T-helper 17 cell (primary cell): ENCODE data around the gene KRT5. TPM values are rescaled to one million over a fixed set of nuclear protein-coding genes. Genes with fewer than 3 reads are reported as not detected.

Experiments used
- total RNA-seq, 4 donors: library from RNA in 2 of 4; stranded (reverse) in 2 of 4; gene quantifications; one replicate each; pipeline ENCODE4 v1.2.3 and lab custom pipeline; 2022 to 2026

The KRT5 gene
- total RNA-seq, 2 donors from 2014 or later, result not detected

Other genes starting within 250 kb of the KRT5 start
- gene KRT86, start 245.7 kb downstream of the KRT5 start, total RNA-seq, result under 1 TPM in 1 of 2 donors, not detected in 1; 0.21 TPM
- not detected for gene KRT81, start 228.9 kb downstream of the KRT5 start, total RNA-seq
- not detected for gene KRT83, start 199.0 kb downstream of the KRT5 start, total RNA-seq
- not detected for gene KRT85, start 152.9 kb downstream of the KRT5 start, total RNA-seq
- not detected for gene KRT84, start 134.7 kb downstream of the KRT5 start, total RNA-seq
- not detected for gene KRT82, start 114.1 kb downstream of the KRT5 start, total RNA-seq
- not detected for gene KRT75, start 86.0 kb downstream of the KRT5 start, total RNA-seq
- not detected for gene KRT6B, start 68.2 kb downstream of the KRT5 start, total RNA-seq
- gene KRT6C, start 46.6 kb downstream of the KRT5 start, total RNA-seq, result not detected
- gene KRT6A, start 27.1 kb downstream of the KRT5 start, total RNA-seq, result not detected
- not detected for gene KRT71, start 32.8 kb upstream of the KRT5 start, total RNA-seq
- not detected for gene KRT74, start 53.4 kb upstream of the KRT5 start, total RNA-seq
- gene KRT72, start 81.1 kb upstream of the KRT5 start, total RNA-seq, result 1 to 10 TPM in 1 of 2 donors, under 1 TPM in 1; 0.60 to 1.6 TPM
- 1 to 10 TPM in 1 of 2 donors, under 1 TPM in 1; 0.40 to 1.1 TPM for gene KRT73, start 98.2 kb upstream of the KRT5 start, total RNA-seq
- gene KRT2, start 131.8 kb upstream of the KRT5 start, total RNA-seq, result not detected
- gene KRT1, start 160.0 kb upstream of the KRT5 start, total RNA-seq, result 1 to 10 TPM in 1 of 2 donors, under 1 TPM in 1; 0.83 to 3.1 TPM
- gene KRT77, start 183.1 kb upstream of the KRT5 start, total RNA-seq, result not detected